PC-3 (cell line): Measurements from ENCODE around the gene RERG. TPM values are rescaled to one million over a fixed set of nuclear protein-coding genes. Genes with fewer than 3 reads are reported as not detected.

ENCODE experiments used
- ATAC-seq: fragments of 200-7000 bp; cut with Tn5 transposase; 2 replicates; pipeline ENCODE4 v1.9.1; 2020; ENCODE audit warnings: mild to moderate bottlenecking, moderate library complexity
- BruUV-seq: library from RNA; stranded (reverse); fragments of 400-500 nt; replicated peaks from 2 replicates; lab custom pipeline; 2021; lab: Mats Ljungman, UMichigan
- CTCF ChIA-PET: fragments of 300-600 bp; sonication (Branson Sonifier 250); formaldehyde crosslinking; loops from one replicate; lab custom pipeline; 2022; ENCODE audit warnings: antibody characterized with exemption; lab: Charles Lee
- POLR2A ChIA-PET: fragments of 300-600 bp; sonication (Branson Sonifier 250); formaldehyde crosslinking; loops from one replicate; lab custom pipeline; 2022; ENCODE audit warnings: antibody characterized with exemption; ENCODE audit not compliant: unreplicated experiment; lab: Charles Lee
- DNase-seq: peaks from one replicate; pipeline ENCODE4 v3.0.0-alpha.2; 2015
- H2AFZ ChIP-seq: fragments of 300-600 bp; sonication (generic); 2 replicates; pipeline ENCODE4 v1.6.0; 2016; ENCODE audit warnings: antibody characterized with exemption, low read length
- H3F3A ChIP-seq: fragments of 300-600 bp; sonication (generic); one replicate; pipeline ENCODE4 v1.6.0; 2017; ENCODE audit warnings: antibody characterized with exemption, low read length, control low read depth, mild to moderate bottlenecking; ENCODE audit not compliant: unreplicated experiment
- H3K27ac ChIP-seq: fragments of 300-600 bp; sonication (generic); 2 replicates; pipeline ENCODE4 v1.5.1; 2016; ENCODE audit warnings: mild to moderate bottlenecking, low read length
- H3K27me3 ChIP-seq: fragments of 300-600 bp; sonication (generic); 2 replicates; pipeline ENCODE4 v1.6.1; 2016; ENCODE audit warnings: low read length, mixed read lengths
- H3K36me3 ChIP-seq: fragments of 300-600 bp; sonication (generic); 2 replicates; pipeline ENCODE4 v1.6.1; 2016; ENCODE audit warnings: low read depth, mixed run types, low read length, mixed read lengths
- H3K4me1 ChIP-seq: fragments of 300-600 bp; sonication (generic); 2 replicates; pipeline ENCODE4 v1.5.1; 2016; ENCODE audit warnings: low read length; ENCODE audit not compliant: insufficient read depth
- H3K4me2 ChIP-seq: fragments of 300-600 bp; sonication (generic); 2 replicates; pipeline ENCODE4 v1.6.0; 2016; ENCODE audit warnings: low read length
- H3K4me3 ChIP-seq: fragments of 300-600 bp; sonication (generic); 2 replicates; pipeline ENCODE4 v1.5.1; 2016; ENCODE audit warnings: mild to moderate bottlenecking, low read length, mixed read lengths
- H3K79me2 ChIP-seq: fragments of 300-600 bp; sonication (generic); 2 replicates; pipeline ENCODE4 v1.6.1; 2017; ENCODE audit warnings: low read length, mixed read lengths
- H3K9ac ChIP-seq: fragments of 300-600 bp; sonication (generic); 2 replicates; pipeline ENCODE4 v1.6.0; 2016; ENCODE audit warnings: mild to moderate bottlenecking, low read length
- H3K9me2 ChIP-seq: fragments of 300-600 bp; sonication (generic); replicated peaks from 2 replicates; pipeline ENCODE4 v1.6.1; 2016; ENCODE audit warnings: mixed run types, low read length, mixed read lengths
- H3K9me3 ChIP-seq: fragments of 300-600 bp; sonication (generic); 2 replicates; pipeline ENCODE4 v1.6.1; 2016; ENCODE audit warnings: low read length, mixed read lengths
- H4K20me1 ChIP-seq: fragments of 300-600 bp; sonication (generic); 2 replicates; pipeline ENCODE4 v1.6.1; 2016; ENCODE audit warnings: low read length, mixed read lengths
- CTCF ChIP-seq: fragments of 300-600 bp; sonication (generic); conservative IDR thresholded peaks from 2 replicates; pipeline ENCODE4 v1.5.1; 2017; ENCODE audit warnings: antibody characterized with exemption, low read depth, mild to moderate bottlenecking, low read length
- EZH2 ChIP-seq: fragments of 300-600 bp; sonication (generic); IDR thresholded peaks from one replicate; pipeline ENCODE4 v1.6.1; 2017; ENCODE audit warnings: antibody characterized with exemption, mild to moderate bottlenecking, low read length; ENCODE audit not compliant: unreplicated experiment
- EZH2phosphoT487 ChIP-seq: fragments of 300-600 bp; sonication (generic); IDR thresholded peaks from 2 replicates; pipeline ENCODE4 v1.6.1; 2018; ENCODE audit warnings: mild to moderate bottlenecking, antibody characterized with exemption, low read length, borderline replicate concordance
- intact Hi-C: fragments of 100-400 bp; cut with micrococcal nuclease; formaldehyde crosslinking; loops from 2 replicates; pipeline ENCODE4 v1.9.0; 2023
- total RNA-seq: library from RNA; depleted of rRNA; stranded (reverse); fragments of >200 nt; gene quantifications from 2 replicates; pipeline ENCODE4 v1.2.3, GENCODE V29; 2014

Gene RERG
- total RNA-seq, 1 experiment from 2014 or later = not detected

- no peaks in the 10 kb centered on the region for H3K36me3 ChIP-seq
- no peaks in the 10 kb centered on the region for H4K20me1 ChIP-seq
- H3K4me3 ChIP-seq = no peak overlapping the region
- no peak overlapping the region for H3K9ac ChIP-seq
- no peak overlapping the region for H3K4me2 ChIP-seq
- H3K27ac ChIP-seq = no peak overlapping the region
- H3K79me2 ChIP-seq = no peaks in the 10 kb centered on the region
- intact Hi-C loops = no loop called here
- no peak for ATAC-seq
- no peaks in the 10 kb centered on the region for H3F3A ChIP-seq
- H3K27me3 ChIP-seq = peaks cover 5% of the 10 kb centered on the region
- POLR2A ChIA-PET = no interaction called here
- no peak overlapping the region for H2AFZ ChIP-seq
- no peak for DNase-seq
- H3K9me2 ChIP-seq = no peaks in the 10 kb centered on the region
- H3K9me3 ChIP-seq = no peaks in the 10 kb centered on the region
- no peak for TF ChIP-seq EZH2phosphoT487
- TF ChIP-seq CTCF = no peak
- TF ChIP-seq EZH2 = no peak
- BruUV-seq = no TSS peak
- no peaks in the 10 kb centered on the region for H3K4me1 ChIP-seq
- CTCF ChIA-PET = no interaction called here
These were observed 13.1 kb downstream of the RERG start for GRCh38 chr12:15208140-15208539.

GRCh38 chr12:15206831-15207389 lies 14.3 kb downstream of the RERG start:
- H3K27ac ChIP-seq = no peak overlapping the region
- no peak overlapping the region for H2AFZ ChIP-seq
- H3K27me3 ChIP-seq = no peaks in the 10 kb centered on the region
- H3K4me2 ChIP-seq = no peak overlapping the region
- no TSS peak for BruUV-seq
- H3K4me3 ChIP-seq = no peak overlapping the region
- intact Hi-C loops = no loop called here
- H3K36me3 ChIP-seq = no peaks in the 10 kb centered on the region
- ChIA-PET POLR2A (no interaction called here), CTCF (no interaction called here)
- H3K79me2 ChIP-seq = no peaks in the 10 kb centered on the region
- no peaks in the 10 kb centered on the region for H3F3A ChIP-seq
- H3K4me1 ChIP-seq = no peaks in the 10 kb centered on the region
- no peaks in the 10 kb centered on the region for H3K9me2 ChIP-seq
- TF ChIP-seq CTCF (no peak), EZH2phosphoT487 (no peak)
- DNase-seq (no peak), ATAC-seq (no peak)
- H4K20me1 ChIP-seq = no peaks in the 10 kb centered on the region
- H3K9me3 ChIP-seq = no peaks in the 10 kb centered on the region
- H3K9ac ChIP-seq = no peak overlapping the region

GRCh38 chr12:15206338-15206737 lies 14.9 kb downstream of the RERG start:
- intact Hi-C loops = no loop called here
- no peaks in the 10 kb centered on the region for H3K9me3 ChIP-seq
- no peaks in the 10 kb centered on the region for H3F3A ChIP-seq
- DNase-seq (no peak), ATAC-seq (no peak)
- no peaks in the 10 kb centered on the region for H3K27me3 ChIP-seq
- no peaks in the 10 kb centered on the region for H4K20me1 ChIP-seq
- CTCF ChIA-PET = no interaction called here
- no peak overlapping the region for H3K4me2 ChIP-seq
- no peak overlapping the region for H3K4me3 ChIP-seq
- H3K9ac ChIP-seq = no peak overlapping the region
- POLR2A ChIA-PET = no interaction called here
- no peaks in the 10 kb centered on the region for H3K4me1 ChIP-seq
- no peaks in the 10 kb centered on the region for H3K9me2 ChIP-seq
- H3K36me3 ChIP-seq = no peaks in the 10 kb centered on the region
- TF ChIP-seq CTCF = no peak
- no peak for TF ChIP-seq EZH2phosphoT487
- no peak for TF ChIP-seq EZH2
- H3K27ac ChIP-seq = no peak overlapping the region
- no TSS peak for BruUV-seq
- no peak overlapping the region for H2AFZ ChIP-seq
- no peaks in the 10 kb centered on the region for H3K79me2 ChIP-seq
